Germinal center (tissue), 1 donor: ENCODE results near the gene RABL2A.
"Not testable (repeated sequence)": the region's sequence is repeated elsewhere in the genome, so short reads cannot be mapped to it uniquely, and the experiment has no call there.

ENCODE experiments used
- DNase-seq: peaks from one replicate; pipeline ENCODE4 v3.0.0; 2012; ENCODE audit warnings: mixed read lengths, low spot score

RABL2A gene

DNA sequence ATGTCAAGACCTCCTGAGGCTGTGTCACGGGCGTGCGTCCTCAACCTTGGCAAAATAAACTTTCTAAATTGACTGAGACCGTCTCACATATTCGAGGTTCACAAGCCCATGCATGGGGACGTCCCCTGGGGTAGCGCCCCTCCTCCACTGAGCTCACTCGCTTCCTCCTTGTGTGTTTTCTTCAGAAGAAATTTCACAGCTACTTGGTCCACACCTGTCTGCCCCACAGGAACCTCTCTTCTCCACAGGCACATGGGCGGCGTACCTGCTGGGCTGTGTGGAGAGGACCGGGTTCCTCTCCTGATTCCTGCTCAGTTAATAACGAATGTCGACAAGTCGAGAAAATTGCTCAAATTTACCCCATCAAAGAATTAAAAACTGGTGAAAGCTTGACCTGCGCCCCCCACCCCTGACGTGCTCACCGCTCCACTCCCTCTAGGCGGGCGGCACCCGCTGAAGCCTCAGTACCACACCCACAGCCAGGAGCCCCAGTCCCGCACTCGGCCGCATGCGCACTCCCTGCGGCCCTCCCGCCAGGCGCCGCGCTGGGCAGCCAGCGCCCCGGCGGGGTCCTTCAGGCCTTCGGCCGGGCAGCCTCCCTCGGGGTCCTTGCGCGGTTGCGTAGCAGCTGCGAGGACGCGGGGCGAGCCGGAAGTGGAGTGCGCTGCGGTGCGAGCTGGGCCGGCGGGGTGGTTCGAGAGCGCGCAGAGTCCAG is at the start of gene RABL2A:
Gene RABL2A, plus strand, starts transcription at position 651 of the 715 bp plus-strand sequence. CDS start 1,341 bp downstream, outside the sequence.
- peak; percentile 77 for DNase-seq

DNA sequence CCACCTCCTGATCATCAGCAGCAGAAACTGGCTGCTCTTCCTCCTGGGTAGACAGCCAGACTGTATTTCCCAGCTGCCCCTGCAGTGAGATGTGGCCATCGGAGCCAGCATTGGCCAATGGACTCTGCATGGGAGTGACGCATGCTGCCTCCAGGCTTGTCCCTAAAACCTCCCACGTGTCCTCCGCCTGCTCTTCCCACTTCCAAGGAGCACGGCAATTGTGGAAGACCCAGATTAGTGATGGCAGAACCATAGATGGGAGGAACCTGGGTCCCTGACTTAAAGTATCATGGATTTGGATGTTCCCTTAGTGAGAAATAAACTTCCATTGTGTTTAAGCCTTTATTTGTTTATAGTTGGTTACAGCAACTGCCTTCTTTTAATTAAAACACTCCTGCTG is 48.6 kb upstream of the RABL2A start:
- not testable (repeated sequence) for DNase-seq

DNA sequence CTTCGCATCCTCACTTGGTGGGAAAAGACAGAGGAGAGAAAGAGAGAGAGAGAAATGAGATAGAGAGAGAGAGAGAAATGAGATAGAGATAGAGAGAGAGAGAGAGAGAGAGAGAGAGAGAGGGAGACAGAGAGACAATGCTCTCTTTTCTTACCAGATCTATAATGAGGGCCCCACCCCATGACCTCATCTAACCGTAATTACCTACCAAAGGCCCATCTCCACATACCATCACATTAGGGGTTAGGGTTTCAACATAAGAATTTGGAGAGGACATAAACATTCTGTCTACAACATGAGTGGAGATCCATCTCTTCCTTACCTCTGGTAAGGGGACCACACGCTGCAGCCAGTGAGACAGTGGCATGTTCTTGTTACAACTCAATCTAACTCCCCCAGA is 44.6 kb upstream of the RABL2A start:
- DNase-seq: peak; percentile 0

DNA sequence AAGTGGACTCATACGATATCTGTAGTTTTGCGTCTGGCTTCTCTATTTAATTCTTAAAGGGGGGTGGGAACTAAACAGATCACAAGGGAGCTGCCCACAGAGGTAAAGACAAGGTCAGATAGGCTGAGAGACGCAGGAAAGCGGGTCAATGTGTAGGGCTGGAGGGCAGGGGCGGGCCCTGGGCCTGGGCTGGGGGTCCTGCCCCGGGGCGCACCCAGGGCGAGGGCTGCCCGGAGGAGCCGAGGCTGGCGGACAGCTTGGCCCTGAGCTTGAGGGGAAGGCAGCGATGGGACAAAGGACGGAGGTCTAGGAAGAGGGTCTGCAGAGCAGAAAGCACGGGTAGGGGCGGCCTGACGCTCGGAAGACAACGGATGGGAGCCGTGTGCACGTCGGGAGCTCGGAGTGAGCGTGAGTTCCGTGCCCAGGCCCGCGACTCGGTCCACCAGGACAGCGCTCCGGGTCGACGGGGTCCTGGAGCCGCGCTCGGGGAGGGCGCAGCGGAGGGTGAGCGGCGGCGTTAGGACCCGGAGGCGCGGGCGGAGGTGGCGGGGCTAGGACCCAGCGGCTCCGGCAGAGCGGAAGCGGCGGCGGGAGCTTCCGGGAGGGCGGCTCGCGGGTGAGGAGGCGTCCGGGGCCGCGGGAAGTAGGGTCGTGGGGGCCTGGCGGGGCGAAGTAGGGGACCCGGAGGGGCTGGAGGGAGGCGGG is 43.4 kb upstream of the RABL2A start:
- not testable (repeated sequence) for DNase-seq

DNA sequence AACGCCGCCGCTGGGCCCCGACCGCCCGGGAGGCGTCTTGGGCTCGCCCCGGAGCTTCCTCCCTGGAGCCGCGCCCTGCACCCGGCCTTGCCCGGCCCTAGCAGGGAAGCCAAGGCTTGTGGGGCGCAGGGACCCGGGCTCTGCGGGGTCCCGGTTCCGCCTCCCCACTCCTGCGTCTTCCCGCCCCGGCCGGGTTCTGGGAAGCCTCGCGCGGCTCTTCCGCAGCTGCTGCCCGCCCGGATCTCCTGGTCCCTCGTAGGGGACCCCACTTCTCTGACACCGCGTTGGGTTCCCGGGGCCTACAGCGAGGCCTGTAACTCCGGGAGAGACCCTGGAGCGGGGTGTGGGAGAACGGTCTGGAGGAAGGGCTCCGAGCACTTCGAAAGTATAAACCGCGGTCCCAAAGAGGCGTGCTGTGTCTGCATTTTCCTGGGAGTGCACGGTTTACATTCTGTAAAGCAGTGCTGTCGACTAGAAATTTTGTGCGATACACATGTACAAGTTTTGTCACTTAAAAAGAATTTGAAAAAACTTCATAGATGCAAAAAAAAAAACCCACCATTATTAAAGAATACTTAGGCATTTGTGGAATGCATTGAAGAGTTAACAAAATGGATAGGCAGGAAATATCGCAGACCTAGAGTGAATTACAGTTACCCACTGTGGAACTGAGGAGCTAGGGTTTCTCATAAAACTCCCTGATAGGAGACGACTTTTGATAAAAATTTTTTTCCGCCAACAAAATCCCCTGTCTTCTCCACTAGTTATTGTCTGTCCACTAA is 42.6 kb upstream of the RABL2A start:
- DNase-seq: peak; percentile 0

DNA sequence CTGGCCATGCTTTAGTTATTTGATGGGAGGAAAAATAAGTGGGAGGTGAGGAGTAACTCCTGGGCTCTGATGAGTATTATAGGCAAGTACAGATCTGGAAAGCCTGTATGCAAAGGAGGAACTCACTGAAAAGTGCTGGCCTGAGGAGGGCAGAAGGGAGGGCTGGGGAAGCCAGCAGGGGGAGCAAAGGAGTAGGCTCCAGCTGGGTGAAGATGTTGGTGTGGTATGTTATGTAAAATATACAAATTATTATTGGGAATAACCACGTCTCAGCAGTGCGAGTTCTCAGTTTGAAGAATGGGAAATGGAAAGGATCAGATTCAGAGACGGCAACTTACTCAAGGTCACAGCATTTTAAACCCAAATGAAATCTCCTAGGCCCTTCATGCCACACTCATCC is 39.9 kb upstream of the RABL2A start:
- not testable (repeated sequence) for DNase-seq

DNA sequence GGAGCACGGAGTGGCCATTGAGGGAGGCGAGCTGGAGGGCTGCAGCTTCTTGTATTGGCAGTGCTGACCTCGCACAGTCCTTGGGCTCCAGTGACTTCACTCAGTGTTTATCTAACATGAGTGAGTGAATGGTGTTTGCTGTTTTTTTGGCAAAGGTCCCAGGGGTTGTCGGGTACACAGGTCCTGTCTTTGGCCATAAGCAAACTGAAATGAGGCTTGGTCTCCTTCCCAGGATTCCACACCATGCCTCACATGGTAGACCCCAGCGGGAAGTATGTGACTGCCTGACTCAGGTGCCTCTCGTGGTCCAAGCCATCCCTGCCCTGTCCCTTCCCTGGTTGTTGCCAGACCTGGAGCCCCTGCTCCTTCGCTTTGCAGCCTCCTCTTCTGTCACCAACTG is 37.5 kb upstream of the RABL2A start:
- DNase-seq: not testable (repeated sequence)

DNA sequence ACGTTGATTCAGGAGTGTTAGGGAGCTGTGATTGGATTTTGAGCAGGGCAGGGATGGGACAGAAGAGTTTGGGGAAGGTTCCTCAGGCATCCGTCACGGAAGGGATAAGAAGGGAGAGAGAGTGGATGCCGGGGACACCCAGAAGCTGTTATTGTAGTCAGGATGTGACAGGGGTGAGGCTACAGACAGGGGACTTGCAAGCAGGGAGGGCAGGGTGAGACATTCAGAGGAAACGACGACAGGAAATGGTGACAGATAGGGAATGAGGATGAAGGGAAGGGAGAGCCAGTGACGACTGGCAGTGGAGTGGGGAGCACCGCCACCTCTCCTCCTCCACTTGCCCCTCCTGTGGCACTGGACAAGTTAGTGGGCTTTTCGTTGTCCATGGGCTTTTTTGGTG is 35.1 kb upstream of the RABL2A start:
- not testable (repeated sequence) for DNase-seq

DNA sequence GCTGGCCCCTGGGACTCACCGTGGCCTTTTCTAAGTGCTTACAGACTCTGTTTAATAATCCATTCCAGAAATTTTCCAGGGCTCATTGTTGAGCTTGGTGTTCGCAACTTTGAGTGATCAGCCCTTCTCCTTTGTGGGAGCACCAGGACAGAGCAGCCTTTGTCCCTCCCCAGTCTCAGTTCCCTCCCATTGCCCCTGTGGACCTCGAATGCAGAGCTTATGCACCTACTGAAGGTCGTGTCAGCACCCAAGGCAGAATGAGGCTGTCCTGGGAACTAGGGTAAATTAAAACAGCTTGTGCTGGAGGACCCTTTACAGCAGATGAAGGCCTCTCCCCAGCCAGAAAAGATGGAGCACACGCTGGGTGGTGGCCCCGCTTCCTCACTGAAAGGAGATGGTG is 33.8 kb upstream of the RABL2A start:
- DNase-seq: not testable (repeated sequence)

DNA sequence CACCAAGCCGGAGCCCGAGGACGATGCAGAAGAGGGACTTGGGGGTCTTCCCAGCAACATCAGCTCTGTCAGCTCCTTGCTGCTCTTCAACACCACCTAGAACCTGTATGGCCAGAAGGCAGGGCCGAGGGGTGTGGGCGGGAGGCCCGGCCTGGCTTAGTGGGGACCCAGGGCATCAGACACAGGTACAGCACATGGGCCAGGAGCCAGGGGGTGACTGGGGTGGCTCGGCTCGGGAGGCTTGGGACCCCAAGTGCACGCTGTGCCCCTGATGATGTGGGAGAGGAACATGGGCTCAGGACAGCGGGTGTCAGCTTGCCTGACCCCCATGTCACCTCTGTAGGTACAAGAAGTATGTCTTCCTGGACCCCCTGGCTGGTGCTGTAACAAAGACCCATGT is 31.3 kb upstream of the RABL2A start:
- DNase-seq: not testable (repeated sequence)

DNA sequence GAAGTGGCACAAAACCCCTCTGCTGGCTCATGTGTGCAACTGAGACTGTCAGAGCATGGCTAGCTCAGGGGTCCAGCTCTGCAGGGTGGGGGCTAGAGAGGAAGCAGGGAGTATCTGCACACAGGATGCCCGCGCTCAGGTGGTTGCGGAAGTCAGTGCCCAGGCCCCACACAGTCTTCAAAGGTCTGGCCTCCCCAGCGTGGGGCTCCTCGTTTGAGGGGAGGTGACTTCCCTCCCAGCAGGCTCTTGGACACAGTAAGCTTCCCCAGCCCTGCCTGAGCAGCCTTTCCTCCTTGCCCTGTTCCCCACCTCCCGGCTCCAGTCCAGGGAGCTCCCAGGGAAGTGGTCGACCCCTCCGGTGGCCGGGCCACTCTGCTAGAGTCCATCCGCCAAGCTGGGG is 29.9 kb upstream of the RABL2A start:
- DNase-seq: not testable (repeated sequence)

DNA sequence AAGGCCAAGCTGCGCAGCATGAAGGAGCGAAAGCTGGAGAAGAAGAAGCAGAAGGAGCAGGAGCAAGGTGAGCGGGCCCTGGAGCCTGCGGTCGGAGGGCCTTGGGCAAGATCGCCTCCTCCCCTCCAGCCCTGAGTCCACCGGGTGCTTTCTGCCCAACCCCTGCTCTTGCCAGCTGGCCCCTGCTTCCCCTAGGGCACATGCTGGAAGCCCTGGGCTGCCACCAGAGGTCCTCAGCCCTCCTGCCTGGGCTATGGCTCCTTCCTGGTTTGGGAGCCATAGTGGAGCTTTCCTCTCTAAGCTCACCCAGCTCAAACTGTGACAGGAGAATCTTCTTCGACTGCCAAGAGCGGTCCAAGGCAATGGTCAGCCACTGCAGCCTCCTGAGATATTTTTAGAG is 29.5 kb upstream of the RABL2A start:
- DNase-seq: not testable (repeated sequence)

DNA sequence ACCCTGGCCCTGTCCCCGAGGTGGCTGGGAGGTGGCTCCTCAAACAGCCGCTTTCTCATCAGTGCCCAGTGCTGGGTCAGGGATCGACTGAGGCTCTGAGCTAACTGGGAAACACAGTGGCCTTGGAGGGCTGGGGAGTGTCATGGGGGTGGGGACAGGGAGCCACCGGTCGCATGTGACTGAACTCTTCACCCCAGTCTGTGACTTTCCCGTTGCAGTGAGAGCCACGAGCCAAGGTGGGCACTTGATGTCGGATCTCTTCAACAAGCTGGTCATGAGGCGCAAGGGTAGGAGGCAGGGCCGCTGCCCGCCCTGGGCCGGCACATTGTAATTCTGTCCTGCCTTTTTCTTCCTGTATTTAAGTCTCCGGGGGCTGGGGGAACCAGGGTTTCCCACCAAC is 28.9 kb upstream of the RABL2A start:
- not testable (repeated sequence) for DNase-seq

DNA sequence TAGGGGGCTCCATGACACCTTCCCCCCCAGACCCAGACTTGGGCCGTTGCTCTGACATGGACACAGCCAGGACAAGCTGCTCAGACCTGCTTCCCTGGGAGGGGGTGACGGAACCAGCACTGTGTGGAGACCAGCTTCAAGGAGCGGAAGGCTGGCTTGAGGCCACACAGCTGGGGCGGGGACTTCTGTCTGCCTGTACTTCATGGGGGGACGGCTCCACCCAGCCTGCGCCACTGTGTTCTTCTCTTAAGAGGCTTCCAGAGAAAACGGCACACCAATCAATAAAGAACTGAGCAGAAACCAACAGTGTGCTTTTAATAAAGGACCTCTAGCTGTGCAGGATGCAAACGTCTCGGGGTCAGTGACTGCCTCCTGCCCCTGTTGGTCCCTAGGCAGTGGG is 28.3 kb upstream of the RABL2A start:
- DNase-seq: not testable (repeated sequence)

DNA sequence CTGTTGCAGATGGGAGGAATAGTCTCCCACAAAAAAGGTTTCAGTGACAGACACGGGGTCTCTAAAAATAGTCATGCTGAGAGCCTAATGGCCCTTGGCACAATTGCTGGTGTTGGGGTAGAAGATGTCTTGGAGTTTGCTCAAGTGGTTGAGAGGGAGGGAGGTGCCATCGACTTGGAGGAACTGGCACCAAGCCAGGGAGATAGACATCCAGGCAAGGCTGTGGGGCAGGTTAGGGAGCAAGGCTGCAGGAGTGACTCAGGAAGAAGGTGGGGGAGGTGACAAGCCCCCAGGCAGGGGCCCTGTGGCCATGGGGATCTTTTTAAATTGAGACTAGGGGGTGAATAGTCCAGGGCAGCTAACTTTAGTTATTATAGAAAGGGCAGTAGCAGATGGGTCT is 27.9 kb upstream of the RABL2A start:
- DNase-seq: not testable (repeated sequence)

DNA sequence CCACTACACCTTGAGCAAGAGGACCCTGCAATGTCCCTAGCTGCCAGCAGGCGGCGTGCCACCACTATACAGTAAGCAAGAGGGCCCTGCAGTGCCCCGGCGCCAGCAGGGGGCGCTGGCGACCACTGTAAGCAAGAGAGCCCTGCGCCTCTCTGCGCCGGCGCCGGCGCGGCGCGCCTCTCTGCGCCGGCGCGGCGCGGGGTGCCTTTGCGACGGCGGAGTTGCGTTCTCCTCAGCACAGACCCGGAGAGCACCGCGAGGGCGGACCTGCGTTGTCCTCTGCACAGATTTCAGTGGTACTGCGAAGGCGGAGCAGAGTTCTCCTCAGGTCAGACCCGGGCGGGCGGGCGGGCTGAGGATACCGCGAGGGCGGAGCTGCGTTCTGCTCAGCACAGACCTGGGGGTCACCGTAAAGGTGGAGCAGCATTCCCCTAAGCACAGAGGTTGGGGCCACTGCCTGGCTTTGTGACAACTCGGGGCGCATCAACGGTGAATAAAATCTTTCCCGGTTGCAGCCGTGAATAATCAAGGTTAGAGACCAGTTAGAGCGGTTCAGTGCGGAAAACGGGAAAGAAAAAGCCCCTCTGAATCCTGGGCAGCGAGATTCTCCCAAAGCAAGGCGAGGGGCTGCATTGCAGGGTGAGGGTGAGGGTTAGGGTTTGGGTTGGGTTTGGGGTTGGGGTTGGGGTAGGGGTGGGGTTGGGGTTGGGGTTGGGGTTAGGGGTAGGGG is 24.9 kb upstream of the RABL2A start:
- peak; percentile 15 for DNase-seq

DNA sequence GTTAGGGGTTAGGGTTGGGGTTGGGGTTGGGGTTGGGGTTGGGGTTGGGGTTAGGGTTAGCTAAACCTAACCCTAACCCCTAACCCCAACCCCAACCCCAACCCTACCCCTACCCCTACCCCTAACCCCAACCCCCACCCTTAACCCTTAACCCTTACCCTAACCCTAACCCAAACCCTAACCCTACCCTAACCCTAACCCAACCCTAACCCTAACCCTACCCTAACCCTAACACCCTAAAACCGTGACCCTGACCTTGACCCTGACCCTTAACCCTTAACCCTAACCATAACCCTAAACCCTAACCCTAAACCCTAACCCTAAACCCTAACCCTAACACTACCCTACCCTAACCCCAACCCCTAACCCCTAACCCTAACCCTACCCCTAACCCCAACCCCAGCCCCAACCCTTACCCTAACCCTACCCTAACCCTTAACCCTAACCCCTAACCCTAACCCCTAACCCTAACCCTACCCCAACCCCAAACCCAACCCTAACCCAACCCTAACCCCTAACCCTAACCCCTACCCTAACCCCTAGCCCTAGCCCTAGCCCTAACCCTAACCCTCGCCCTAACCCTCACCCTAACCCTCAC is 24.1 kb upstream of the RABL2A start:
- DNase-seq: no peak

DNA sequence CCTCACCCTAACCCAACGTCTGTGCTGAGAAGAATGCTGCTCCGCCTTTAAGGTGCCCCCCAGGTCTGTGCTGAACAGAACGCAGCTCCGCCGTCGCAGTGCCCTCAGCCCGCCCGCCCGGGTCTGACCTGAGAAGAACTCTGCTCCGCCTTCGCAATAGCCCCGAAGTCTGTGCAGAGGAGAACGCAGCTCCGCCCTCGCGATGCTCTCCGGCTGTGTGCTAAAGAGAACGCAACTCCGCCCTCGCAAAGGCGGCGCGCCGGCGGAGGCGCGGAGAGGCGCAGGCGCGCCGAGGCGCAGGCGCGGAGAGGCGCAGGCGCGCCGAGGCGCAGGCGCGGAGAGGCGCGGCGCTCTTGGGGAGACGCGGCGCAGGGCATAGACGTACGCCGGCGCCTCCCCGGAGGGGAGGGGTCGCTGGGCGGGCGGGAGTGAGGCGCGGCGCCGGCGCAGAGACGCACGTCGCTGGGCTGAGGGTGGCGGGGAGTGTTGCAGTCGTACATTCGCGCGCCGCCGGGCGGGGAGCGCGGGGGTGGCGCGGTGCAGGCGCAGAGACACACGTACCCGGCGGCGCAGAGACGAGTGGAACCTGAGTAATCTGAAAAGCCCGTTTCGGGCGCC is 23.5 kb upstream of the RABL2A start:
- DNase-seq: peak; percentile 68

DNA sequence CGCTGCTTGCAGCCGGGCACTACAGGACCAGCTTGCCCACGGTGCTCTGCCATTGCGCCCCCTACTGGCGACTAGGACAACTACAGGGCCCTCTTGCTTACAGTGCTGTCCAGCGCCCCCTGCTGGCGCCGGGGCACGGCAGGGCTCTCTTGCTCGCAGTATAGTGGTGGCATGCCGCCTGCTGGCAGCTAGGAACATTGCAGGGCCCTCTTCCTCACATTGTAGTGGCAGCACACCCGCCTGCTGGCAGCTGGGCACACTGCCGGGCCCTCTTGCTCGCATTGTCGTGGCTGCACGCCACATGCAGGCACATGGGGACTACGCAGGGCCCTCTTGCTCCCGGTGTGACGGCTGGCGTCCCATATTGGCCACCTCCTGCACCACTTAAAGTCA is 23.0 kb upstream of the RABL2A start:
- DNase-seq: peak; percentile 53

DNA sequence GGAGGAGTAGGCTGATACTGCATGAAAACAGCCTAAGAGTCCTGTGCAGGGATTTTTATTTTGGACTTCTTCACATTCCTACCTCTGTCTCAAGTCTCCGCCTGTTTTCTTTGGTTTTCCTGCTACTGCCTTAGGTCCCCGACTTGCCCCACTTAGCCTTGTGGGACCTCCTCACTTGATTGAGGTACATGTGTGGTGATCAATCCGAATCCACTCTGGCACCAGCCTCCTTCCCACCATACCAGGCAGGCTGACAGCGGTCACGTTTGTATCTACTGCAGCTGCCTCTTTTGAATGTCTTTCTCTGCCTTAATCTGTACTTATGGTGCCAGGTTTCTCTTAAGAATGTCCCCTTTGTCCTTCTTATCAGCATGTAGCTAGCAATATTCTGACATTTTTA is 22.4 kb upstream of the RABL2A start:
- not testable (repeated sequence) for DNase-seq

DNA sequence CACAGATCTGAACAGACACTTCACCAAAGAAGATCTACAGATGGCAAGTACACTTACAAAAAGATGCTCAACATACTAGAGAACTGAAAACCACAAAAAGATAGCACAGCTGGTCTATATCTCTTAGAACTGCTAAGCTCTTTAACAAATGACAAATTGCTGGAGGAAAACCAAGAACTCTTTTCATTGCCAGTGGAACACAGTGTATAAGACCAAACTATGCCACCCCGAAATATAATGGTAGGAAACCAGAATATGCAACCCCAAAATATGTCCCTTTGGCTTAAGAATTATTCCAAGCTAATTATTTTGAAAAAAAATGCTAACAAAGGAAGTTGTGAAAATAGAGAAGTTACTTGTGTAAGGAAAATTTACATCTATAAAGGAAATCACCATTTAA is 21.0 kb upstream of the RABL2A start:
- DNase-seq: not testable (repeated sequence)
